Ecto neural progenitor cell (in vitro differentiated cells): ENCODE data around the gene HNRNPF.
"Not testable (repeated sequence)": the region's sequence is repeated elsewhere in the genome, so short reads cannot be mapped to it uniquely, and the experiment has no call there.

Source experiments
- DNase-seq: peaks from one replicate; pipeline ENCODE4 v3.0.0-alpha.2; 2018; ENCODE audit warnings: low spot score

HNRNPF gene

GRCh38 chr10:43396928-43397624 is 11.9 kb downstream of the HNRNPF start:
- DNase-seq: peak; percentile 90

- peak; percentile 86 for DNase-seq
Measured at GRCh38 chr10:43396061-43396927, 12.7 kb downstream of the HNRNPF start.

GRCh38 chr10:43395571-43396060 is 13.4 kb downstream of the HNRNPF start:
- DNase-seq: no peak

DNA sequence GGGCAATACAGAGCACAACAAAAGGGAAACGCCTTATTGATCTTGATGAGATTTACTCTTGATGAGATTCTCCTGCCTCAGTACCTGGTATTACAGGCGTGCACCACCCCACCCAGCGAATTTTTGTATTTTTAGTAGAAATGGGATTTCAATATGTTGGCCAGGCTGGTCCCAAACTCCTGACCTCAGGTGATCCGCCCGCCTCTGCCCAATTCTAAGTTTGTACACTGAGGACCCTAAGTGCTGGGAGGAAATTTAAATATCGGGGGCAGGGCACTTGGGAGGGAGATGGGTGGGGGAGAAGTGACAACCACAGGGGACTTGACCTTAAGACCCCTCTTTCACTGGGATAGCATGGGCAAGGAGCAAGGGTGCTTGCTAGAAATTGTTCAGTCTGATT is 14.1 kb downstream of the HNRNPF start:
- no peak for DNase-seq

- DNase-seq: no peak
Measured at GRCh38 chr10:43393606-43394360, 15.2 kb downstream of the HNRNPF start.

- not testable (repeated sequence) for DNase-seq
Measured at GRCh38 chr10:43393186-43393585, 15.8 kb downstream of the HNRNPF start.

GRCh38 chr10:43392748-43393147 is 16.2 kb downstream of the HNRNPF start:
- no peak for DNase-seq

DNA sequence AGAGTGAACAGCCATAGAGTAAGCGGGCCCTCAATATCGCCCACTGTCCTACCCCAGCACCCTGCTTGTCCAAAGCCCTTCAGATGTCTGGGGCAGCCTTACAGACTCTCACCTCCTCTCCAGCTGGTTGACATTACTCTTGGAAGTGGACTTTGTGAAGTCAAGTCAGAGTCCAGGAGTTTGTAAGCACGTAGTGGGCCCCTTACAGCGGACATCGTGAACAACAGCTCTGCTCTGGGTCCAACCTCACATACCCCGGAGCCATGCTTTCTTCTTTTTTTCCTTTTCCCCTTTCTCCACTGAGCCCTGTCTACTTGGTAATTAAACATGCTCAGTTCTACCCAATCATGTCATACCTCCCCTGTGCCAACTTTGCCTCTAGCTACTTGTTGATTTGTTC is 17.5 kb downstream of the HNRNPF start:
- no peak for DNase-seq

DNA sequence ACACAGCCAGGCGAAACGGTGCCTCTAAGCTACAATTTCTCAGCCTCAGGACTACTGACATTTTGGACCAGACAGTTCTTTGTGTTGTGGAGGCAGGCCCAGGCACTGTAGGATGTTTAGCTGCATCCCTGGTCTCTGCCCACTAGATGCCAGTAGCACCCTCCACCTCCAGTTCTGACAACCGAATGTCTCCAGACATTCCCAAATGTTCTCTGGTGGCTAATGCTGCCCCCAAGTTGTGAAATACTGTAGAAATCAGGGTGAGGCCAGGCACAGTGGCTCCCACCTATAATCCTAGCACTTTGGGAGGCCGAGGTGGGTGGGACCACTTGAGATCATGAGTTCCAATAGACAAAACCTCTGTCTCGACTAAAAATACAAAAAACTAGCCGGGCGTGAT is 18.2 kb downstream of the HNRNPF start:
- DNase-seq: no peak

GRCh38 chr10:43390333-43390732 is 18.7 kb downstream of the HNRNPF start:
- no peak for DNase-seq

DNA sequence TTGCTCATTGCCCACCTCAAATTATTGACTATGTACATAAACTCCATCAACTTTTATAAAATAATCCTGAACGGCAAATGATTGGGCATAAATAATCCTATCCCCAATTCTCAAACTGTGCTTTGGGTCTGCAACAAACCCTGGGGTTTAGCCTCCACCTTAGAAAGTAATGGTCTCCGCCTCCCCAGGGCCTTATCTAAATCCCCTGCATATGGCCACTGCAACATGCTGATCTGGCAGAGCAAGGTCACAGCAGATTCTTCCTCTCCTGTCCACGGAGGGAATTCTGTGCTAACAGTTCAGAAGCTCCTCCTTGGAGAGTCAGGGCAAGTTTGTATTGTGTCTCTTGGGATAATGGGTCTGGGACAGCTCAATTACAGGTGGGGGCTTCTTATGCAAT is 19.1 kb downstream of the HNRNPF start:
- DNase-seq: no peak

DNA sequence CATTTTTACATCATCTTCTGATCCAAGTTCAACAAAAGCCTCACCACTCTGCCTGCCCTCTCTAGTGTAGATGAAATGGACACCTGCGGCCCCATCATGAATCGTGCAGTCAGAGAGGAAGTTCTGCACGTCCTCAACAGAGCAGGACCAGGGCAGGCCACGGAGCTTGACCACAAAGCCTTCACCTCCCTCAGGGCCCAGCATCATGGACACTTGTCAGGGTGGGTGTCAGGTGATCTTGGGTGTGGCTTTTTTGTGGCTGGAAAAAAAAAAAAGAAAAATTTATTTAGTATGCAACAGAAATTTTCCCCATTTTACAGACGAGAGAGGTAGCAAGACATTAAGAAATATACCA is 21.3 kb downstream of the HNRNPF start:
- DNase-seq: no peak

DNA sequence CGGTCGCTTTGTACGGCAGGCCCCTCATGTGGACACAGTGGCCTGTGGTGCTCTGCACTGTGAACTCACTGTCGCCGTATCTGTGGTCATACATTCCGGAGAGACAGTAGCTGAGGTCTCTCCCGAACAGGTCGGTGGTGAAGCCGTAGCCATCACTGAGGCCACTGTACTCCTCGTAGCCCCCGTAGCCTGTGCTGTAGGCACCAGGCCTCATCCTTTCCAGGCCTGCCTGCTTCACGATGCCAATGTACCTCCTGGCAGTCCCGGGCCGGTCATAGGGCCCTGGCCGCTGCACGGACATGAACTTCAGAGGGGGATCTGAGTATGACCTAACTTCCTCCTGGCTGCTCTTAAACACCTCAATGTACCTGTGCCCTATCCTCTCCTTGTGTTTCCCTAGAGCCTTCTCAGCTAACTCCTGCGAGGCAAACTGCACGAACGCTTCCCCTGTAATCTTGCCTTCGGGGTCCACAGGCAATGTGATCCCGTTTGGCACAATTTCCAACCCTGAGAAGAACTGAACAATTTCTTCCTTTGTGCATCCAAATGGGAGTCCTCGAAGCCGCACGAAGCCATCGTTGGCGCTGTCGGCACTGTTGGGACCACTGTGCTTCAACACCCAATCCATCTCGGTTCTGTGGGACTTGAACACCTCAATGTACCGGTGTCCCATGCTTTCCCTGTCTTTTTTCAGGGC is 21.9 kb downstream of the HNRNPF start:
- DNase-seq: no peak

GRCh38 chr10:43386549-43386948 is 22.4 kb downstream of the HNRNPF start:
- DNase-seq: no peak

DNA sequence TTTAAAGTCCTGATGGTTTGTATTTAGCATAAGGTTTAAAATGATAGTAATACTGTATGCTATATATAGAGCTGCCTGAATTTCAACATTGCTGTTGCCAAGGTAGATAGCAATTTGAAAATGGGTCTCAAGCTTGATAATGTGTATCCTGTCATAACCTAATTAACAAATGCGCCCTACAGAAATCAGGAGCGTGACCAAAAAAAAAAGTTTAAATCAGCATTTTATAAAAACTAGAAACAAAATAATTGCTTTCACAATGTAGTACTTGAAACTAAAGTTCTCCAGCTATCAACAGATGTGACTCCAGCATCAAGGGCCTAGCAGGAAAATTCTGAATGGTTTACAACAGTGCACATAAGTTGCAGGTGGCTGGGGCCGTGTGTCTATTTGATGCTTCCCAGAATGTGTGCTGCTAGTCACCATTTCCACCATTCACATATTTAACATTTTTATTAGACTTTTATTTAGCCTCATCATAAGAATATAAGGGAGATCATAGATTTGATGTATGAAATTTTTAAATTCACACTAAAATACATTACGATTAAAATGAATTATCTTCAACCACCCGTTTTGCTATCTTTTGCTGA is 23.5 kb downstream of the HNRNPF start:
- no peak for DNase-seq

DNA sequence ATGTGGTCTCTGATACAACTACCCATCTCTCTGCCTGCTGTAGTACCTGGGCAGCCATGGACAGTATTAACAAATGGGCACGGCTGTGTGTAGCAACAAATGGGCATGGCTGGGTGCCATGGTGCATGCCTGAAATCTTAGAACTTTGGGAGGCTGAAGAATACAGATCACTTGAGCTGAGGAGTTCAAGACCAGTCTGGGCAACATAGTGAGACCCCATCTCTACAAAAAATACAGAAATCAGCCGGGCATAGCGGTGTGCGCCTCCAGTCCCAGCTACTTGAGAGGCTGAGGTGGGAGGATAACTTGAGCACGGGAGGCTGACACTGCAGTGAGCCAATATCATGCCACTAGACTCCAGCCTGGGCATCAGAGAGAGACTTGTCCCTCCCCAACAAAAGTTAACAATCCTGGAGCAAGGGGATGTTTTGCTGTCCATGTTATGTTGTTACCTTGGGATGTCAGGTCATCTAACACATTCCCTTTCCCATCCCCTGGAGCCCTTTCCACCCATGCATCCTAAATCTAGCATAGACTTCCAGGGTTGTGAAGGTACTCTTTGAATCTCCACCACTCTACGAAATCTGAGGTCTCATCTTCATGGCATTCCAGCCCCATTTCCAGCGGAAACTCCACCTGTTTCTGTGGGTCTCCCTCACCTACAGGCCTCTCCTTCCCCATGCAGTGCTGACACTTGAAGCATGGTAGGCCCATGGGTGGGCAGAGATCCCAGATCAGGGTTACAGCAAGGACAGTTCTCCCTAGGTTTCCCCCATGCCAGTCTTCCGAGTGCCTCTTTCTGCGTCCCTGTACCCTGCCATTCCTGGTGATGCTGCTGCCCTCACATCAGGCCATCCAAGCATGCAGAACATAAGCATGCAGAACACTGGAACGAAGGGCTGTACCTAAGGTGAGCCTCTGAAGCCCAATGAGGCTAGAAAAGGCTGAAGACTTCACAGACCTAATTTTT is 24.4 kb downstream of the HNRNPF start:
- no peak for DNase-seq

DNA sequence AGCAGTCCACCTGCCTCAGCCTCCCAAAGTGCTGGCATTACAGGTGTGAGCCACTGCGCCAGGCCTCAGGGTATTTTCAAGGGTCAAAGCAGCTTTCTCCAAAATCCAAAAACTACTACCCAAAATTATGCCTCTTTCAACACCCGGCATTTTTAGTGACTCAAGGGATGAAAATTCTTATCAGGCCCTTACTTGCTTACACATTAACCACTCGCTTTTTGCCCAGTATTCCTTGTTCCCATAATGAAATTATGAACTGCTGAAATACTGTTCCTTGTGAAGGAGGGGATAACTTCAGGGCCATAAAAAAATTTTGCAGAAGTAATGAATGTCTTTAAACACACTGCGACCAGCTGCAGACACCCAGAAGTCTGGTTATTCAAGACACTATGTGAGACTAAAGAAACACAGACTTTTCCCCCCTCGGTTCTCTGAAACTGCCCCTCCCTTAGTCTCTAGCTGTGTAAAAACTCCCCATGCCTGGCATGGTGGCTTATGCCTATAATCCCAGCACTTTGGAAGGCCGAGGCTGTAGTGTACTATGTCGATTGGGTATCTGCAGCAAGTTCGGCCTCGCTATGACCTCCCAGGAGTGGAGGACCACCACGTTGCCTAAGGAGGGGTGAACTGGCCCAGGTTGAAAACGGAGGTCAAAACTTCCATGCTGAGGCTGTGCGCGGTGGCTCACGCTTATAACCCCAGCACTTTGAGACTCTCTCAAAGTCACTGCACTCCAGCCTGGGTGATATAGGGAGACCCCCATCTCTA is 25.6 kb downstream of the HNRNPF start:
- no peak for DNase-seq

DNA sequence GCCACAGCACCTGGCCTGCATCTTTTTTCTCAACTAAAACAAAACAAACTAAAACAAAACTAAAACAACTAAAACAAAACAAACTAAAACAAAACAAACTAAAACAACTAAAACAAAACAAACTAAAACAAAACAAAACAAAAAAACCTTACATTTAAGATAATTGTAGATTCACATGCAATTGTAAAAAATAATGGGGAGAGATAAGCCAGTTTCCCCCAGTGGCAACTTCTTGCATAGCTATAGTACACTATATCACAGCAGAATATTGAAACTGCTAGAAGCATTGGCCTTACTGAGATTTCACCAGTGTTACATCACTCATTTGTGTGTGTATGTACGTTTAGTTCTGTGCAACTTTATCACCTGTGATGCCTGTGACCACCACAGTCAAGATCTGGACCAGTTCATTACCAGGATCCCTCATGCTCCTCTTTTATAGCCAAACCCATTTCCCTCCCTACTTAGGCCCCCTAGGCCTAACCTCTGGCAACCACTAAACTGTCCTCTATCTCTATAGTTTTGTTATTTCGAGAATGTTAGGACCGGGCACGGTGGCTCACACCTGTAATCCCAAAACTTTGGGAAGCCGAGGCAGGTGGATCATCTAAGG is 28.3 kb downstream of the HNRNPF start:
- no peak for DNase-seq

DNA sequence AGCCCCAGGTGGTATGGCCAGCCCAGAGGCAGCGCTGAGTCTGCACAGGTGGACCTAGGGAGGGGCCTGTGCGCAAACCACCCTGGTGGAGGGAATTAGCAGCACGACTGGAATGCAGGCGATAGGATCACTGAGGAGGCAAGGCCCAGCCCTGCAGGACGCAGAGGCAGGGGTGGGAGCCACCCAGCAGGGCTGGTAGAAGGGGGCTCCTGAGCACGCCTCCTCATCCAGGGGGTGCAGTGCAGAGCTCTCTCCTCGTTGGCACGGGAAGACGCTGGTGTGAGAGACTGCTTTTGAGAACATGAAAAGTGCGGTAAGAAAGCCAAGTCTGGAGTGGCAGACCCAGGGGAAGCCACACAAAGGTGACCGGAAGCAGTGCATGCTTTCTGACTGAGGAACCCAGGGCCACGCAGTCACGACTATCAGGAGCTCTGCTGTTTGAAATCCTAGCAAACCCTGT is 31.5 kb downstream of the HNRNPF start:
- peak; percentile 70 for DNase-seq
